SU-DHL-6 (cell line): ENCODE data around the gene SUSD2.

Source experiments
- H2AFZ ChIP-seq: fragments of 200-600 bp; sonication (generic); 2 replicates; pipeline ENCODE4 v1.6.1; 2014; ENCODE audit warnings: low read depth, mild to moderate bottlenecking, moderate library complexity, mixed read lengths, antibody characterized with exemption, low read length; ENCODE audit not compliant: severe bottlenecking
- H3F3A ChIP-seq: fragments of 200-600 bp; shearing (Covaris generic); 2 replicates; pipeline ENCODE4 v1.6.0; 2016; ENCODE audit warnings: antibody characterized with exemption, mild to moderate bottlenecking; ENCODE audit not compliant: insufficient read depth
- H3K27ac ChIP-seq: fragments of 200-600 bp; sonication (generic); 2 replicates; pipeline ENCODE4 v1.5.1; 2016; ENCODE audit warnings: low read depth, mild to moderate bottlenecking, low read length, moderate library complexity, mixed read lengths
- H3K27me3 ChIP-seq: fragments of 200-600 bp; sonication (generic), shearing (Covaris generic); 2 replicates; pipeline ENCODE4 v1.6.0; 2014; ENCODE audit warnings: mild to moderate bottlenecking, low read length
- H3K36me3 ChIP-seq: fragments of 200-600 bp; sonication (generic); 2 replicates; pipeline ENCODE4 v1.6.1; 2014; ENCODE audit warnings: mild to moderate bottlenecking, low read length, mixed read lengths
- H3K4me2 ChIP-seq: fragments of 300-600, 200-600 bp; shearing (Covaris generic), sonication (generic); 2 replicates; pipeline ENCODE4 v1.6.0; 2014; ENCODE audit warnings: low read length, low read depth, mild to moderate bottlenecking; ENCODE audit not compliant: poor library complexity, severe bottlenecking
- H3K4me3 ChIP-seq: fragments of 200-600 bp; sonication (generic); 2 replicates; pipeline ENCODE4 v1.5.1; 2014; ENCODE audit warnings: antibody characterized with exemption, low read length, mild to moderate bottlenecking, mixed read lengths; ENCODE audit not compliant: insufficient read depth, poor library complexity, severe bottlenecking
- H3K79me2 ChIP-seq: fragments of 200-600 bp; sonication (generic); 2 replicates; pipeline ENCODE4 v1.6.1; 2014; ENCODE audit warnings: mild to moderate bottlenecking, low read length, moderate library complexity; ENCODE audit not compliant: insufficient read depth
- H3K9ac ChIP-seq: fragments of 200-600 bp; sonication (generic); 2 replicates; pipeline ENCODE4 v1.7.0; 2014; ENCODE audit warnings: mild to moderate bottlenecking, low read length
- H3K9me2 ChIP-seq: fragments of 200-600 bp; sonication (generic); replicated peaks from 2 replicates; pipeline ENCODE4 v1.6.1; 2014; ENCODE audit warnings: low read length; ENCODE audit not compliant: insufficient read depth
- H3K9me3 ChIP-seq: fragments of 200-600 bp; sonication (generic); 2 replicates; pipeline ENCODE4 v1.6.1; 2014; ENCODE audit warnings: low read length, mixed read lengths; ENCODE audit not compliant: insufficient read depth
- H4K20me1 ChIP-seq: fragments of 200-600 bp; sonication (generic); 2 replicates; pipeline ENCODE4 v1.6.1; 2014; ENCODE audit warnings: low read depth, mild to moderate bottlenecking, antibody characterized with exemption, low read length, moderate library complexity, mixed read lengths
- CTCF ChIP-seq: fragments of 200-600 bp; sonication (generic); IDR thresholded peaks from one replicate; pipeline ENCODE4 v1.5.1; 2017; ENCODE audit warnings: antibody characterized with exemption, mild to moderate bottlenecking, low read length, moderate library complexity; ENCODE audit not compliant: insufficient read depth, poor library complexity, severe bottlenecking
- EZH2phosphoT487 ChIP-seq: fragments of 200-600 bp; sonication (generic), shearing (Covaris generic); conservative IDR thresholded peaks from 2 replicates; pipeline ENCODE4 v1.6.1; 2018; ENCODE audit warnings: mild to moderate bottlenecking, antibody characterized with exemption, low read length, moderate library complexity, mixed read lengths

Gene SUSD2

GRCh38 chr22:24184057-24184798, 2.9 kb downstream of the SUSD2 start:
- H3K9ac ChIP-seq, result no peak overlapping the region
- no peak overlapping the region for H3K4me2 ChIP-seq
- TF ChIP-seq CTCF (no peak), EZH2phosphoT487 (no peak)
- no peak overlapping the region for H2AFZ ChIP-seq
- H3K79me2 ChIP-seq, result no peaks in the 10 kb centered on the region
- no peaks in the 10 kb centered on the region for H3F3A ChIP-seq
- no peaks in the 10 kb centered on the region for H4K20me1 ChIP-seq
- H3K4me3 ChIP-seq, result no peak overlapping the region
- H3K9me2 ChIP-seq, result no peaks in the 10 kb centered on the region
- no peaks in the 10 kb centered on the region for H3K36me3 ChIP-seq
- no peak overlapping the region for H3K27ac ChIP-seq
- no peaks in the 10 kb centered on the region for H3K9me3 ChIP-seq
- no peaks in the 10 kb centered on the region for H3K27me3 ChIP-seq

- no peaks in the 10 kb centered on the region for H3K36me3 ChIP-seq
- H3F3A ChIP-seq, result no peaks in the 10 kb centered on the region
- no peaks in the 10 kb centered on the region for H3K27me3 ChIP-seq
- H3K79me2 ChIP-seq, result no peaks in the 10 kb centered on the region
- H2AFZ ChIP-seq, result no peak overlapping the region
- no peaks in the 10 kb centered on the region for H3K9me3 ChIP-seq
- no peak overlapping the region for H3K27ac ChIP-seq
- no peaks in the 10 kb centered on the region for H4K20me1 ChIP-seq
- no peak overlapping the region for H3K4me3 ChIP-seq
- TF ChIP-seq EZH2phosphoT487 (no peak), CTCF (no peak)
- H3K9me2 ChIP-seq, result no peaks in the 10 kb centered on the region
- H3K4me2 ChIP-seq, result no peak overlapping the region
- no peak overlapping the region for H3K9ac ChIP-seq
These were observed 3.8 kb downstream of the SUSD2 start for GRCh38 chr22:24185001-24185500.

- no peak overlapping the region for H3K9ac ChIP-seq
- no peaks in the 10 kb centered on the region for H3K27me3 ChIP-seq
- no peaks in the 10 kb centered on the region for H3K9me3 ChIP-seq
- no peak overlapping the region for H3K27ac ChIP-seq
- no peaks in the 10 kb centered on the region for H3F3A ChIP-seq
- no peak overlapping the region for H3K4me2 ChIP-seq
- no peaks in the 10 kb centered on the region for H3K36me3 ChIP-seq
- H3K4me3 ChIP-seq, result no peak overlapping the region
- TF ChIP-seq EZH2phosphoT487 (no peak), CTCF (no peak)
- H3K79me2 ChIP-seq, result no peaks in the 10 kb centered on the region
- no peak overlapping the region for H2AFZ ChIP-seq
- H4K20me1 ChIP-seq, result no peaks in the 10 kb centered on the region
- H3K9me2 ChIP-seq, result no peaks in the 10 kb centered on the region
These were observed 4.4 kb downstream of the SUSD2 start for GRCh38 chr22:24185501-24186351.
